ENCODE measurements around the gene SLC35F1.
"Not testable (repeated sequence)": the region's sequence is repeated elsewhere in the genome, so short reads cannot be mapped to it uniquely, and the experiment has no call there.

Gene SLC35F1

DNA sequence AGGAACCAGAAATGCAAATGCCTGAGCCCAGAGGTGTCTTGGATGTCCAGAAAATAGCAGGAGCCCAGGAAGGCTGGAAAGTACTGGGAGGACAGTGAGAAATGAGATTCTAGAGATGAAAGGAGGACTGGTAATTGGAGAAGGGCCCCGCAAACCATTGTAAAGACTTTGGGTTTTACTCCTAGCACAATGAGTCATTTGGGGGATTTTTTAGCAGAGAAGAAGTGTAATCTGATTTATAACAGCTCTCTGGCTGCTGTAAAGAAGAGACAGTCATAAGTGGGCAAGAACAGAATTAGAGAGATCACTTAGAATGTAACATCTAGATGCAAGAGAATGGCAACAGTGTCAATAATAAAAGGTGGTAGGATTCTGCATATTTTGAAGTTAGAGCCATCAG is 40.2 kb downstream of the SLC35F1 start:
- H3K4me3 ChIP-seq (ENCODE audit: low read length): no peak overlapping the region
- no peak for TF ChIP-seq ZNF274 (IDR thresholded peaks at IDR 0.05; ENCODE audit: low read depth, low read length)

DNA sequence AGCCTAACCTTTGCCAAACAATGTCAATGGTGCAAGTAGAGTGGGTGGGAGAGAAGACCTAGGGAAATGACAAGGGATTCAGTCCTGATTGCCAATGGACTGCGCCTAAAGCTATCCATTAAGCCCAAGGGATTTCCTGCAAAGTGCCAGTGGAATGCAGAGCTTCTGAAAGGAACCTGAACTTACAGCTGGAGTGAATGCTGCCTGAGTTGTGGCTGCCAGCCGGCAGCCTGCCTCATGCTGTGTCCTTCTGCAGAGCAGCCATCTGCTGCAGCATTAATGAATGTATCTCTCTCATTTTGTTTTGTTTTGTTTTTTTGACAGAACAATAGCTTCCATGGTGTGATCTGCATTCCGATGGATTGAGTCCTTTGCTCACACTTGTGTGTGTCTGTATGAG is 44.7 kb downstream of the SLC35F1 start:
- TF ChIP-seq ZNF274 (IDR thresholded peaks at IDR 0.05; ENCODE audit: low read depth, low read length): no peak
- H3K4me3 ChIP-seq (ENCODE audit: low read length): no peak overlapping the region

DNA sequence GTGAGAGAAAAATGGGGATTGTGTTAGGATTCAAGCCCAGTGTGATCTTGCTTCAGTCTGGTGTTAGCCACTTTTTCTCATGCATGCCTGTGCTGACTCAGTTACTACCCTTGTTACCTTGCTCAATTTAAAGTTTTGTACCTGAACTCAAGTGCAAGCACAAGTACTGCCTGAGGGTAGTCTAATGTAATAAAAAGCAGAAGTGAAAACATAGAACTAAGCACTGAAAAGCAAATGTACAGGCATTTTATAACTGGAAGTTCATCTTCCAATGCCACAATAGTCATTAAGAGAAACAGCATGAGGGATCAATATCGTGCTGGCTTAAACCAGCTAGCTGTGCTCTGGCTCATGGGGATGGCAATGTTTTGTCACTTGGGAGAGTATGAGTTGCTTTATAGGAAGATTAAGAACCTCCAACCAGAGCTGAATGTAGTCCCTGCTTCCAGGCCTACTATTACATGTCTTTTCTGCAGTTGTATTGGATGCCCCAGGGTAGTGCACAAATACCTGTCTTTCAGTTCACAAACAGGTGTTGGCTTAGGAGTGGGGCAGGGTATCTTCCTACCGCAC is 48.7 kb downstream of the SLC35F1 start:
- no peak overlapping the region for H3K4me3 ChIP-seq (ENCODE audit: low read length)
- TF ChIP-seq ZNF274 (IDR thresholded peaks at IDR 0.05; ENCODE audit: low read depth, low read length): no peak

DNA sequence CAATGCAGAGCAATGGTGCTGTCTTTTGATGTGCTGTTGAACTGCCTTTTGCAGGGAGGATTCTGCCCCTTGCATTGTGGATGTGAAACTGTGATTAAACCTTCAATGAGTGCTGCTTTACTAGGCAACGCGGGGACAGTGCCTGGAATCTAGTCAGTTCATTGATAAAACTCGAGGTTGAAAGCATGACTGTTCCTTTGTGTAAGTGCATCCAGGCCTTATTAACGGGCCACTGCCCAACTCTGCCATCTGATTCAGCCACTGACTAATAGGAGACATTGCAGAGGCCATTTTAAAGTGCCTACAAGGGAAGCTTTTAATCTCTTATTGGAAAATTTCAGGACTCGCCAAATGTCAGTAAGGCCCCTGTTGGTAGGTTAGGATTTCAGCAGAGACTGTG is 49.3 kb downstream of the SLC35F1 start:
- no peak overlapping the region for H3K4me3 ChIP-seq (ENCODE audit: low read length)
- TF ChIP-seq ZNF274 (IDR thresholded peaks at IDR 0.05; ENCODE audit: low read depth, low read length): no peak

DNA sequence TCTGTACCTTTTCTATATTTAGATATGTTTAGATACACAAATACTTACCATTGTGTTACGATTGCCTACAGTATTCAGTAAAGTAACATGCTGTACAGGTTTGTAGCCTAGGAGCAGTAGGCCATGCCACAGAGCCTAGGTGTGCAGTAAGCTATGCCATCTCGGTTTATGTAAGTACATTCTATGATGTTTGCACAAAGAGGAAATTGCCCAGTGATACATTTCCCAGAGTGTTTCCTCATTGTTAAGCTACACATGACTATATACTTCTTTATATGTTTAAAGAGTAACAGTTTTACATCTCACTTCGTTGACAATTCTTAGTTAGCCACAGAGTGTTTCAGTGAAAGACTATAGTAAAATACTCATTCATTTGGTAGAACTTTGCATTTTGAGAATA is 51.5 kb downstream of the SLC35F1 start:
- TF ChIP-seq ZNF274 (IDR thresholded peaks at IDR 0.05; ENCODE audit: low read depth, low read length): no peak
- no peak overlapping the region for H3K4me3 ChIP-seq (ENCODE audit: low read length)

DNA sequence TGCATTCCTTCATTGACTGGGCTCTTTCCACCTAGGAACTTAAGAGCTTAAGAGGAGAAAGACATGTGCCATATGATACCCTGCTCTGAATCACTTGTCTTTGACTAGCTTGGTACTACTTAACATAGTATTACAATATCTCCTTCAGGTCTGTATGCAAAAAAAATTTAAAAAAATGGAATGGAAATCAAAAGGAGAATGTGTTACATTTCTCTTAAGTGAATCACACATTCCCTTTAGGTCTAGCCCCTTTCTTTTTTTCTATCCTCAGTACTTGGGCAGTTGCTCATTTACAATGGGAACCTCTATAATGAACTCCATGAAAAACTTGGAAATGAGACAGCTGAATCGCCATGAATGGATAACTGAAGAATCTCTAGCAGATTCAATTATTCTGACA is 53.8 kb downstream of the SLC35F1 start:
- H3K4me3 ChIP-seq (ENCODE audit: low read length): no peak overlapping the region
- no peak for TF ChIP-seq ZNF274 (IDR thresholded peaks at IDR 0.05; ENCODE audit: low read depth, low read length)

DNA sequence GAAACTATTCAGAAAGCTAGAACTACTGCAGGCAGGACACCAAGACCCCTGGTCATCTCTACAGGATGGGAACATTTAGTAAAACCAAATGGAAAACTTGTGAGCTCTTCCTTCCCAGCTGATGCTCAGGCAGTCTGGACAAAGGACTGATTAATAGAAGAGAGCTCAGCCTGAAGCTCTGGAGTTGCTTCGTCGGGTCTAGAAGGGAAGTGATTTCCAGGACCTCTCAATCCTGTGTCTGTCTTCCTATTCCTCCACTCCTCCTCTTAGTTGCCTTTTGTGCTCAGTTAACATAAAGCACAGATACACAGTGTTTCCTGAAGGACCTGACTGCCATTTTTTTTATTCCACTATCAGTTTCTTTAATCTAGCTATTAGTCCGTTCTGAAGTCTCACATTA is 54.2 kb downstream of the SLC35F1 start:
- no peak overlapping the region for H3K4me3 ChIP-seq (ENCODE audit: low read length)
- no peak for TF ChIP-seq ZNF274 (IDR thresholded peaks at IDR 0.05; ENCODE audit: low read depth, low read length)

DNA sequence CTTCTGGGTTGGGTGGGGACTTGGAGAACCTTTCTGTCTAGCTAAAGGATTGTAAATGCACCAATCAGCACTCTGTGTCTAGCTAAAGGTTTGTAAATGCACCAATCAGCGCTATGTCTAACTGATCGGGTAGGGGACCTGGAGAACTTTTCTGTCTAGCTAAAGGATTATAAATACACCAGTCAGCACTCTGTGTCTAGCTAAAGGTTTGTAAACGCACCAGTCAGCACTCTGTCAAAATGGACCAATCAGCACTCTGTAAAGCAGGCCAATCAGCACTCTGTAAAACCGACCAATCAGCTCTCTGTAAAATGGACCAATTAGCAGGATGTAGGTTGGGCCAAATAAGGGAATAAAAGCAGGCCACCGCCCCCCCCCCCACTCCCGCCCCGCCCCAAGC is 58.7 kb downstream of the SLC35F1 start:
- H3K4me3 ChIP-seq (ENCODE audit: low read length): not testable (repeated sequence)

DNA sequence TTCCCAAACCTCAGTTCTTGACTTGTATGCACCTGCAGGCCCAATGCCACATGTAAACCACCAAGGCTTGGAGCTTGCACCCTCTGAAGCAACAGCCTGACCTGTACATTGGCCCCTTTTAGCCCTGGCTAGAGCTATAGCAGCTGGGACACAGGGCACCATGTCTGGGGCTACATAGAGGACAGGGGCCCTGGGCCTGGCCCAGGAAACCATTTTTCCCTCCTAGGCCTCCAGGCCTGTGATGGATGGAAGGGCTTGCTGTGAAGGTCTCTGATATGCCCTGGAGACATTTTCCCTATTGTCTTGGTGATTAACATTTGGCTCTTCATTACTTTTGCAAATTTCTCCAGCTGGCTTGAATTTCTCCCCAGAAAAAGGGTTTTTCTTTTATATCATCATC is 64.6 kb downstream of the SLC35F1 start:
- no peak for TF ChIP-seq ZNF274 (IDR thresholded peaks at IDR 0.05; ENCODE audit: low read depth, low read length)
- H3K4me3 ChIP-seq (ENCODE audit: low read length): no peak overlapping the region

DNA sequence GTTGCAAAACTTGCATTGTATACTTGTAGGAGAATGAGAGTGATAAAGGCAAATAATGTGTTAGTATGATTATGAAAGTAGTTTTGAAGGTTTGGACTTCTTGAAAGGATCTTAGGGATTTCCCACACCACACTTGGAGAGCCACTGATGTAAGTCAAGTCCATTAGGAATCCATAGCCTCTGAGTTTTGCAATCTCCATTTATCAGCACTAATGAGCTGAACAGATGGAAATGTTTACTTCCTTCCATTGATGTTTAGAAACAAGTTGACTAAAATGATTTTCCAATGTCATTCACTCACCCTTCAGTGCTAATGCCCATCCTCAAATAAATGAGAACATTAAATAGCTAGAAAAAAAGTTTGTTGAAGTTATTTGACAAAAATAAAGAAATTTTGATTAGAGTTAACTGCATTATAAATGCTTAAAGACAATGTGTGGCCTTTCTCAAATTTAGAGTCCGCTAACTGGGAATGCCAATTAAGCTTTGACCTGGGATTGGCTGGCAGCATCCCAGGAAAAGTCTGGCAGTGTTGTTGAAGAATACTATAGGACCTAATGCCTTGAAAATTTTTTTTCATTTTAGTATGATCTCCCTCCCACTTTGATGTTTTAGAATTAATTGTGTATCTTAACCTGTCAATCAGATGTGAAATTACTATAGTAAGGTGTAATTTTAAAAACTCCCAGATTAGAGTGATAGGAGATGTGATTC is 68.0 kb downstream of the SLC35F1 start:
- H3K4me3 ChIP-seq (ENCODE audit: low read length): no peak overlapping the region
- TF ChIP-seq ZNF274 (IDR thresholded peaks at IDR 0.05; ENCODE audit: low read depth, low read length): no peak

DNA sequence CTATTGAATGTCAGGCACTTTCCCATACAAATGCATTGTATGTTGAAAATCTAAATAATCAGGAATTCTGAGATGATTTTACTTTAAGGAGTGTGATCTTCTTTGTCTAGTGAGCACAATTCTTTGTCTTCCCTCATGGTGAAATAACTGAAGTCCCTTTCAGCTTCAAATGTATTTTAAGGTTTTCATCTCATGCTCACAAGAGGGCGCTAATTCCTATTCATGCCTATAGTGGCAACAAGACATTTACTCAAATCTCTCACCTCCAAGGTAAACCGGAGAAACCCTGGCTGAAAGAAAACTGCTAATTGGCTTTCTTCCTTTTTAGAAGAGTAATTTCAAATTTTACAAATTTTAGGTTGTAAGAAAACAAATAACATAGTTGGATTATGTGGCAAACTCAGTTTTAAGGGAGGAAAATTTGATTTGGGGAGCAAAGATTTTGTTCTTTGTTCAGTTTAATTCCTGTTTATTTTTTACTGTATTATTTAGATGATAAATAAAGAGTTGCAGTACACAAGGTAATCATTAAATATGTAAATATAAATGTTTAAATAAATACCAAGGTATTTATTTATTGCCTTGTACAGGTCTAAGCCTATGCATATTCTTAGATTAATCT is 69.1 kb downstream of the SLC35F1 start:
- H3K4me3 ChIP-seq (ENCODE audit: low read length): no peak overlapping the region
- TF ChIP-seq ZNF274 (IDR thresholded peaks at IDR 0.05; ENCODE audit: low read depth, low read length): no peak

DNA sequence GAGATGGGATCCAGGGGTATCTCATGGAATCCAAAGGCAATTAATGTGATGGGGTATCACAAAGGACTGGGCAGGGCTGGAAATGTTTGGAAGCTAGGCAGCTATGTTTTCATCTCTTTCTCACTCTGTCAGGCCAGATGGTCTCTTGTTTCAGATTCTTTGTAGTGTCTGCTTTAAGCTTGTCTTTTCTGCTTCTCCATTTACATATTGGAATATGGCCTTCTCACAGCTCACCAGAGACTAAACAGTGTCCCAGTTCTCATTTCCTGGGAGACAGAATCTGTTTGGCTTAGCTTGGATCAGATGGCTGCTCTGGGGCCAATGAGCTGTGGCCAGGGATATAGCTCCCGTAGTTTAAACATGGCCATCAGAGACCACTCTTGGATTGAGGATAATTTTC is 78.9 kb downstream of the SLC35F1 start:
- no peak for TF ChIP-seq ZNF274 (IDR thresholded peaks at IDR 0.05; ENCODE audit: low read depth, low read length)
- no peak overlapping the region for H3K4me3 ChIP-seq (ENCODE audit: low read length)

DNA sequence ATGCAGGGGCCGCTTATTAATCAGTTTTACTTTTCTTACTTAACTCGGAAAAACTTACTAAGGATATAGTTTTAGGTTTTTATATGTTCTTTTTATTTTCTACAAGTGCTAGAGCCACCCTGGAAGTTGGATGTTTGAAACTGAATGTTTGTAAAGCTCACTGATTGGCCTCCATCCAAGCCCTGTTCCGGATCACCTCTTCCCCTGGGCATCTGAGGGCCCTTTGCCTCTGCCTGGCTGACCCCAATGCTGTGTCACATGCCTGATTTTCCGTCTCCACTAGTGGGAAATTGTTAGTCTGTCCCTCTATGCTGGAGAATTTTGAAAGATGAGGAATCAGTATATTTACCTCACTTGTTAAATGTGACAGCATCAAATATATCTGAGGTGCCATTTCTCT is 79.3 kb downstream of the SLC35F1 start:
- no peak for TF ChIP-seq ZNF274 (IDR thresholded peaks at IDR 0.05; ENCODE audit: low read depth, low read length)
- H3K4me3 ChIP-seq (ENCODE audit: low read length): no peak overlapping the region

DNA sequence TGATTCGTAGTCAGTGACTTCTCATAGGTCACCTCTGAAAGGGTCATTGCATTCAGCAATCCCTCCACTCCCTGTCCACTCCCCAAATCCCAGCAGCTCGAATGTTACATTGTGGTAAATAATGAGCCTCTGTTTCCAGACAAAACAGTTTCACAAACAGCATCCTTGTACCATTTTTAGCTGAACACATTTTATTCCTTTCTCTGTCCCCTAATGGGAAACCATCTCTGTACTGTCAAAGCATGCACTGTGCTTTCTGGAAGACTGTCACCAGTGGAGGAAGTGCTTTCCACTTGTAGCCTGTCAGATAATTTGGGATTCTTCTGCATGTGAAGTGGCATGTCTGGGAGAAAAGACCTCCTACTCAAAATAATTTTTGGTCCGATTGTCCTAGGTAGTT is 82.0 kb downstream of the SLC35F1 start:
- no peak overlapping the region for H3K4me3 ChIP-seq (ENCODE audit: low read length)
- TF ChIP-seq ZNF274 (IDR thresholded peaks at IDR 0.05; ENCODE audit: low read depth, low read length): no peak

DNA sequence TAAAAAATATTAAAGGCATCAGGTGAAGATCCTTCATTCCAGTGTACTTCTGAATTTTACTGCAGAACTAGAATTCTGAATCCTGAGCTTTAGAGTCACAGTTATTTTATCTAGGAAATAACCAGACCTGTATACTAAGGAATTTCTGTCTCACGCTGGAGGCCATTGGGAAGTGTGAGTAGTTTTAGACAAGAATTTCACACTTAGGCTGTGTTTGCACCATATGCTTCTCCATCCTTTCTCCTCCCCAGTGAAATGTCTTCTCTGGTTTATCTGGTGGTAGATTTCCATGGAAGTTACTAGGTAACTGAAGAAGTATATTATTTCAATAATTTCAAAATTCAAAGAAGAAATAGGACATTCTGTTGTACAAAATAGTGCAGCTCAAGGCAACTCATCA is 83.1 kb downstream of the SLC35F1 start:
- no peak overlapping the region for H3K4me3 ChIP-seq (ENCODE audit: low read length)
- no peak for TF ChIP-seq ZNF274 (IDR thresholded peaks at IDR 0.05; ENCODE audit: low read depth, low read length)

All from GM08714 (cell line).